Inflammatory macrophage treated with lipopolysaccharide for 1 hour (primary cell): ENCODE data around the gene C22orf31.

Experiments used
- DNase-seq, 2 donors: peaks; one replicate each; pipeline ENCODE4 v3.0.0-alpha.2; 2020 to 2022

The C22orf31 gene

GRCh38 chr22:29023172-29023796, 38.3 kb downstream of the C22orf31 start:
- DNase-seq, result no peak

- DNase-seq, result no peak
These were observed 39.4 kb downstream of the C22orf31 start for GRCh38 chr22:29022101-29022817.

GRCh38 chr22:29018293-29019189, 43.1 kb downstream of the C22orf31 start:
- no peak for DNase-seq

- no peak for DNase-seq
These were observed 45.3 kb downstream of the C22orf31 start for GRCh38 chr22:29016067-29016938.

GRCh38 chr22:29014773-29015172, 46.9 kb downstream of the C22orf31 start:
- DNase-seq, result no peak

DNA sequence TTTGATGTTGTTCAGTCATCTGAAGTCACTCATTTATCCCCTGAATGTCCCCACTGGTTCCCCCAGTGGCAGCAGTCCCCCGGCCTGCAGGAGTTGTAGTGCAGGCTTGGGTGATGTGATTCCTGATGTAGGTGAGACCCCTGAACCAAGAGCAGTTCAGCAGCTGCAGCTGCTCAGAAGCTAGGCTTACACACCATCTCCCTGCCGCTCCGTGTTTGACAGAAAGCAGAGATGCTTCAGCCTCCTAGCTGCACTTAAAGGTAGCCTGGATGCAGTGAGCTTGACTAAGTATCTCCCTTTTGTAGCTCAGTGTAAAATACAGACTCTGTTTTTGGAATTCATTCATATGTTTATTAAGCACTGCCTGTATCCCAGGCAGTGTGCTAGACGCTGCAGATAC, 47.3 kb downstream of the C22orf31 start:
- no peak for DNase-seq

- no peak for DNase-seq
These were observed 48.7 kb downstream of the C22orf31 start for GRCh38 chr22:29012952-29013351.

DNA sequence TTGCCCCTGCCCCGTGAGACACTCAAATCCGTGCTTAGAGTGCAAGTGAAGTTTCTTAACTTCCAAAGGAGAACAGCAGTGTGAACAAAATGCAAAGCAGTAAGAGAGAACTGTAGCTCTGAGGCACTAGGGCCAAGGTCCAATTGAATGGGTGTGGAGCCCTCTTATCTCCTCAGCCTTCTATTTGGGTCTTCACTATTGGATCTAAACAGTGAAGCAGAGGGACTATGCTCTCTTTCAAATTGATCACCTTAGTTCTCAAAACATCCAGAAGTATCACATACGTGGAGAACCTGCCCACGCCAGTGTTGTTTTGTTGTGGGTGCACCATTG, 49.6 kb downstream of the C22orf31 start:
- no peak for DNase-seq

- no peak for DNase-seq
These were observed 50.2 kb downstream of the C22orf31 start for GRCh38 chr22:29011240-29012100.

DNA sequence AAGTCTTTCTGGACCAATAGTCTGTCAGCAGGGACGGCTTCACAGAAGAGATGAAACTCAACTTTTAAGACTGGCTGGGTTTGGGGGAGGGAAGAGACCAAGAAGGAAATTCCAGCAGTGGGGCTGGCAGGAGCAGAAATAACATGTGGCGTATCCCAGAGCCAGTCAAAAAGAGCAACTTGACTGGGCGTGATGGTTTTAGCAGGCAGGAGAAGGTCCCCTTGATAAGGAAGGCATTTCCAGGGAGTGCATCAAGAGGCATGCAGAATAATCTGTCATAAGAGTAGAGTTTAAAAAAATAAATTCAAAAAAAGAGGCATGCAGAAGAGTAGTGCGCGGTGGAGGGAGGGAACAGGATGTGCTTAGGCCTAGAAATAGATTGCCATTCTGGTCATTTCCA, 52.5 kb downstream of the C22orf31 start:
- DNase-seq, result no peak
